Panc1 (cell line): ENCODE results near the gene TCF3. TPM values are rescaled to one million over a fixed set of nuclear protein-coding genes. Genes with fewer than 3 reads are reported as not detected.

Experiments
- ATAC-seq: fragments of 200-7000 bp; cut with Tn5 transposase; 2 replicates; pipeline ENCODE4 v1.9.1; 2020; ENCODE audit warnings: mild to moderate bottlenecking, moderate library complexity
- BruUV-seq: library from RNA; stranded (reverse); fragments of 400-500 nt; replicated peaks from 2 replicates; lab custom pipeline; 2021; lab: Mats Ljungman, UMichigan
- CTCF ChIA-PET: fragments of 300-600 bp; sonication (Branson Sonifier 250); formaldehyde crosslinking; loops from one replicate; lab custom pipeline; 2022; ENCODE audit warnings: antibody characterized with exemption; lab: Charles Lee
- POLR2A ChIA-PET: fragments of 300-600 bp; sonication (Branson Sonifier 250); formaldehyde crosslinking; loops from one replicate; lab custom pipeline; 2022; ENCODE audit warnings: antibody characterized with exemption; lab: Charles Lee
- DNase-seq: peaks from one replicate; pipeline ENCODE4 v3.0.0-alpha.2; 2010; ENCODE audit warnings: low read depth, low spot score
- H3K27ac ChIP-seq: 2 replicates; pipeline ENCODE4 v1.5.1; 2011; ENCODE audit warnings: mild to moderate bottlenecking, low read length, inconsistent platforms
- H3K27me3 ChIP-seq: fragments of 200-500 bp; sonication (Bioruptor generic); 2 replicates; pipeline ENCODE4 v1.6.0; 2014; ENCODE audit warnings: low read length, inconsistent platforms; ENCODE audit not compliant: control insufficient read depth, insufficient read depth
- H3K36me3 ChIP-seq: fragments of 200-500 bp; sonication (Bioruptor generic); 2 replicates; pipeline ENCODE4 v1.5.1; 2014; ENCODE audit warnings: inconsistent platforms, mild to moderate bottlenecking, low read length, moderate library complexity; ENCODE audit not compliant: control insufficient read depth, insufficient read depth
- H3K4me1 ChIP-seq: 2 replicates; pipeline ENCODE4 v1.5.1; 2011; ENCODE audit warnings: inconsistent platforms, mild to moderate bottlenecking, low read length, moderate library complexity; ENCODE audit not compliant: control insufficient read depth, insufficient read depth
- H3K4me3 ChIP-seq, 2 experiments: 2 replicates each; pipeline ENCODE4 v1.5.1; 2011 to 2012; ENCODE audit warnings: low read depth in 2 of 2, low read length in 2 of 2, mild to moderate bottlenecking in 2 of 2, inconsistent platforms in 1 of 2, moderate library complexity in 1 of 2
- H3K9me3 ChIP-seq: fragments of 200-500 bp; sonication (Bioruptor generic); 2 replicates; pipeline ENCODE4 v1.5.1; 2014; ENCODE audit warnings: low read depth, mild to moderate bottlenecking, inconsistent platforms, low read length, moderate library complexity; ENCODE audit not compliant: control insufficient read depth, insufficient read depth
- CTCF ChIP-seq: fragments of 450-650 bp; IDR thresholded peaks from 2 replicates; pipeline ENCODE4 v1.5.1; 2017; ENCODE audit warnings: mild to moderate bottlenecking
- POLR2AphosphoS5 ChIP-seq: IDR thresholded peaks from 2 replicates; pipeline ENCODE4 v1.6.1; 2012; ENCODE audit warnings: mild to moderate bottlenecking, low read depth, low read length, moderate library complexity
- SIN3A ChIP-seq: IDR thresholded peaks from 2 replicates; pipeline ENCODE4 v1.6.1; 2012; ENCODE audit warnings: low read depth, mild to moderate bottlenecking, low read length, moderate library complexity, borderline replicate concordance; ENCODE audit not compliant: insufficient read depth
- TCF7L2 ChIP-seq: IDR thresholded peaks from 2 replicates; pipeline ENCODE4 v1.6.1; 2011; ENCODE audit warnings: mild to moderate bottlenecking, low read depth, low read length, inconsistent platforms
- in situ Hi-C: cut with HindIII; loops from 2 replicates; pipeline ENCODE4 v1.10.0; 2016; ENCODE audit warnings: low sequenced_read_pairs, low pct_unique_long_range_greater_than_20kb
- intact Hi-C: fragments of 100-400 bp; cut with micrococcal nuclease; formaldehyde crosslinking; loops from one replicate; pipeline ENCODE4 v1.10.0; 2022; ENCODE audit not compliant: unreplicated experiment
- total RNA-seq: library from RNA; stranded (reverse); gene quantifications from one replicate; pipeline ENCODE4 v1.2.1, GENCODE V29; 2021; ENCODE audit not compliant: unreplicated experiment
- TF ChIP-seq, protein P1 (sequence below), 2 experiments: IDR thresholded peaks; 2 replicates each; pipeline ENCODE4 v1.6.1; 2011 to 2012; ENCODE audit warnings: low read depth in 2 of 2, control low read depth in 1 of 2, low read length in 1 of 2, mild to moderate bottlenecking in 1 of 2, moderate library complexity in 1 of 2; ENCODE audit not compliant: insufficient read depth in 1 of 2

TCF3 gene
- total RNA-seq, 1 experiment from 2014 or later = 175 TPM

GRCh38 chr19:1615156-1615765, 37.2 kb downstream of the TCF3 start:
- CTCF ChIA-PET = no interaction called here
- intact Hi-C loops (no loop called here), in situ Hi-C loops (no loop called here)
- H3K27ac ChIP-seq = no peak overlapping the region
- H3K4me3 ChIP-seq = no peak overlapping the region
- ATAC-seq (no peak), DNase-seq (no peak)
- H3K4me1 ChIP-seq = no peaks in the 10 kb centered on the region
- POLR2A ChIA-PET = no interaction called here
- no TSS peak for BruUV-seq
- no peaks in the 10 kb centered on the region for H3K27me3 ChIP-seq
- TF ChIP-seq CTCF (no peak), TCF7L2 (no peak), POLR2AphosphoS5 (no peak), SIN3A (no peak)
- TF ChIP-seq, protein P1, sequence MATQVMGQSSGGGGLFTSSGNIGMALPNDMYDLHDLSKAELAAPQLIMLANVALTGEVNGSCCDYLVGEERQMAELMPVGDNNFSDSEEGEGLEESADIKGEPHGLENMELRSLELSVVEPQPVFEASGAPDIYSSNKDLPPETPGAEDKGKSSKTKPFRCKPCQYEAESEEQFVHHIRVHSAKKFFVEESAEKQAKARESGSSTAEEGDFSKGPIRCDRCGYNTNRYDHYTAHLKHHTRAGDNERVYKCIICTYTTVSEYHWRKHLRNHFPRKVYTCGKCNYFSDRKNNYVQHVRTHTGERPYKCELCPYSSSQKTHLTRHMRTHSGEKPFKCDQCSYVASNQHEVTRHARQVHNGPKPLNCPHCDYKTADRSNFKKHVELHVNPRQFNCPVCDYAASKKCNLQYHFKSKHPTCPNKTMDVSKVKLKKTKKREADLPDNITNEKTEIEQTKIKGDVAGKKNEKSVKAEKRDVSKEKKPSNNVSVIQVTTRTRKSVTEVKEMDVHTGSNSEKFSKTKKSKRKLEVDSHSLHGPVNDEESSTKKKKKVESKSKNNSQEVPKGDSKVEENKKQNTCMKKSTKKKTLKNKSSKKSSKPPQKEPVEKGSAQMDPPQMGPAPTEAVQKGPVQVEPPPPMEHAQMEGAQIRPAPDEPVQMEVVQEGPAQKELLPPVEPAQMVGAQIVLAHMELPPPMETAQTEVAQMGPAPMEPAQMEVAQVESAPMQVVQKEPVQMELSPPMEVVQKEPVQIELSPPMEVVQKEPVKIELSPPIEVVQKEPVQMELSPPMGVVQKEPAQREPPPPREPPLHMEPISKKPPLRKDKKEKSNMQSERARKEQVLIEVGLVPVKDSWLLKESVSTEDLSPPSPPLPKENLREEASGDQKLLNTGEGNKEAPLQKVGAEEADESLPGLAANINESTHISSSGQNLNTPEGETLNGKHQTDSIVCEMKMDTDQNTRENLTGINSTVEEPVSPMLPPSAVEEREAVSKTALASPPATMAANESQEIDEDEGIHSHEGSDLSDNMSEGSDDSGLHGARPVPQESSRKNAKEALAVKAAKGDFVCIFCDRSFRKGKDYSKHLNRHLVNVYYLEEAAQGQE (IDR thresholded peaks at IDR 0.05; ENCODE audit: insufficient read depth in 1 of 2, low read depth in 2 of 2, low read length in 1 of 2) = no peak
- H3K9me3 ChIP-seq = no peaks in the 10 kb centered on the region
- H3K36me3 ChIP-seq = no peaks in the 10 kb centered on the region

GRCh38 chr19:1613808-1614570, 38.4 kb downstream of the TCF3 start:
- ATAC-seq (no peak), DNase-seq (no peak)
- TF ChIP-seq, protein P1 (IDR thresholded peaks at IDR 0.05; ENCODE audit: insufficient read depth in 1 of 2, low read depth in 2 of 2, low read length in 1 of 2) = no peak
- TF ChIP-seq POLR2AphosphoS5 = no peak
- TF ChIP-seq SIN3A = no peak
- no peak for TF ChIP-seq TCF7L2
- TF ChIP-seq CTCF = no peak
- Histone ChIP-seq H3K4me1 (peaks cover 10% of the 10 kb centered on the region), H3K36me3 (no peaks in the 10 kb centered on the region), H3K27ac (no peak overlapping the region), H3K9me3 (no peaks in the 10 kb centered on the region), H3K4me3 (no peak overlapping the region), H3K27me3 (no peaks in the 10 kb centered on the region)
- intact Hi-C loops = no loop called here
- no TSS peak for BruUV-seq
- POLR2A ChIA-PET = no interaction called here
- in situ Hi-C loops = no loop called here
- CTCF ChIA-PET = no interaction called here
